NCI-H2081 (cell line): Measurements from ENCODE around the gene NINL.

Experiments
- DNase-seq, 2 experiments: peaks; one replicate each; lab custom pipeline; 2025; lab: John Stamatoyannopoulos, UW

Gene NINL

GRCh38 chr20:25461786-25462545 is 123.4 kb downstream of the NINL start:
- DNase-seq: no peak

- DNase-seq: no peak
Measured at GRCh38 chr20:25461281-25461650, 124.1 kb downstream of the NINL start.

DNA sequence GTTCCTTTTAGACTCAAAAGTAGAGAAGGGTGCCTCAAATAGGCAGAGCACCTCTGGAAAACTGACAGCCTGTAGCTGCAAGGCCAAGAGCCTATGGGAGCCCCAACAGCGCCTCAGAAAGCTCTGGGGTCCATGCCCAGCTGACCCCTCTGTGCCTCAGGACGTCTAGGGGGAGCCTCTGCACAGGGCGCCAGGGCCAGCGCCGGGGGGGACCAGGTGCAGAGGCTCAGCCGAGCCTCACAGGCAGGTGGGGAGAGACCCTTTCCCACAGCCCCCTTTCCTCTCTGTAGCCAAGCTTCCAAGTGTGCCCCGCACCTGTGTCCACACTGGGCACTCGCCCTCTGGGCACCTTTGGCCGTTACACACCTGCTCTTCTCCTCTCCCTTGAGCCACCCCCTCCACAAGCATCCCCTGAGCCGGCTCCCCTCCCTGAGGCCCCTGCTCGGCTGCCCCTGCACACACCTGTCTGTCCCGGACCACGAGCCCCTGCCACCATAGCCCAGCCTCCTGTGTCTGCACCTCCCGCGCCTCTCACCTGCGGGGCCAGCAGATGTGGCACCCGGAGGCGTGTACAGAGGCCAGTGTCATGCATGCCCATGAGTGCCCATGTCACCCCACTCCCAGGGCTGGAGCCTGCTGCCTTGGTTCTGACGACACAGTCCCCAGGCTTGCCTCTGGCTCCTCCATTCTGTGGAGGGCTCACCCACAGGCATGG is 124.6 kb downstream of the NINL start:
- no peak for DNase-seq

DNA sequence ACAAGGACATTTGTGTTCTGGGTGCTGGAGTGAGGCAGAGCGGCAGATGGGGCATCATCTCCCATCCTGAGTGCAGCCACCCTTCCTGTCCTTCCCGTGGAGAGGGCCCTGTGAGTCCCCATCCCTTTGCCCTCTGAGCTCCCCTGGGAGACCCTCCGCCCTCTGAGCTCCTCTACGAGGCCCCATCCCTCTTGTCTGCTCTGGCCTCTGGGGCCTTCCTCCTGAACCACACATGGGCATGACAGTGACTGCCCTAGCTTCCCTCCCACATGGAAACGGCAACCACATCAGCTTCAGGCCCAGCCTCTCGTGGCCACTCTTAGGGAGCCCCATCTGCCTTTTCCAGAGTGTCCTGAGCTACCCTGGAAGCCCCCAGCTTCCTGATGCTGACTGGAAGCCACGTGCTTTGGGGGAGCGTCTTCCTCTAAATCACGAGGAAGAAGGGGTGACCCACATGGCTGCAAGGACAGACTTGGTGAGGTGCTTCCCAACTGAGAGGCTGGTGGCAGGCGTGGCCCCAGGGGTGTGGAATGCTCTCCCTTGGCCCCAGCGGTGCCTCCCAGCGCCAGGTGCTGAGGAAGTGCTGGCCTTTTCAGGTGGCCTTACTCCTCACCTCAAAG is 125.3 kb downstream of the NINL start:
- DNase-seq: no peak

- no peak for DNase-seq
Measured at GRCh38 chr20:25459111-25459830, 126.1 kb downstream of the NINL start.

DNA sequence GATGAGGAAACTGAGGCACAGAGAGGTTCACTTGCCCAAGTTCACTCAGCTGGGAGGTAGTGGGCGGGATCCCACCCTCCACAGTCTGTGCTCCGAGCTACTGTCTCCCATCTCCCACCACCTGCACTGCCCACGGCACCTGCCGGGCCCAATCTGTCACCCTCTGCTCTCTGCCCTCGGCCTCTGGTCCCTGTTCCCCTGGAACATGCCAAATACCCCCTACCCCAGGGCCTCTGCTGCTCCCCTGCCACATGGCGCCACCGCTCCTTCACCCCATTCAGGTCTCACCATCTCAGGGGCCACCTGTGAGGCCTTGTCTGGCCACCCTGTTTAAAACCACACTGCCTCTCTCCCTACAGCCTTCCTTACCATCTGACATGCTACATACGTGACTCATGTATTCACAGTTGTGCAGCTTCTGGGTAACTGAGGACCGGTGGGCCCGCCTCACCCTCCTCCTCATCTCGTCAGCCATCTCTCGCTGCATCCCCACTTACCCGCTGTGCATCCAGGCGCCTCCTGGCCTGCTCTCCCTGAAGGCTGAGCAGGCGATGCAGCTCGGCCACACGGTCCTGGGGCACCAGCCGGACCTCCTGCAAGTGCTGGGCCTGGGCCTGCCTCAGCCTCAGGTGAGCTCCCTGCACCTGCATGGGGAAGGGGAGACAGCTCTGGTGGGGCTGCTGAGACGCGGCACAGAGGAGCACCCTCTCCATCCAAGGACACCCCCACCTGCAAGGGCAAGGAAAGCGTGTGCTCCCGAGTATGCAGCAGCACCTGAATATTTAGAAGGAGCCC is 127.2 kb downstream of the NINL start:
- DNase-seq: no peak

DNA sequence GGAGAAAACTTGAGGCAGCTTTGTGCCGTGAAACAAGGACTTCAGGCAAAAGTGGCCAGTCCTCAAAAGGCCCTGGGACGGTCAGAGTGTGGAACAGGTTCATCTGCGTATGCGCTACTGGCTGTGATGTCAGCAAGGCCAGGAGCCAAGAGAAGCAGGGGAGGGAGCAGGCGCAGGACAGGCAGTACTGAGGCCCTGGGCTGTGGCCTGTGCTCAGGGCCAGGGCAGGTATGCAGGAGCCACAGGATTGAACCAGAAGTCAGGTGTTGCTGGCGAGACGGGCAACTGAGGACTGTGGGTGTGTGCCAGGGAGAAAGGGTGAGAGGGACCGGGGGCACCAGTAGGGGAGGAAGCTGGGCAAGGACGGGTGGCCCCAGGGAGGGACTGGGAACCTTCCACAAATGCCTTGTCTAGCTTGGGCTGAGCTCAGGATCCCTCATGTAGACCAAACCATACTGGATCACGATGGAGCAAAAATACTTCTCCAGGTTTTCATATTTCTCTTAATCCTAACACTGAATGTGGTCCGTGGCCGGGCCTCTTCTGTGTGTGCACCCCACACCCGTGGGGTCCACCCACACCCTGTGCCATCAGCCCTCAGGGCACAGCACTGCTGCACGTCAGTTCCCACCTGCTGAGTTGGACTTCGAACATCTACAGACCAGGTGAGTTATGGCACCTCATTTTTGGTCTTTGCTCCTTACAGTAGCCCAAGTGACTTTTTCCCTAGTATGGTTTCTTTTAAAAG is 131.0 kb downstream of the NINL start:
- DNase-seq: no peak

DNA sequence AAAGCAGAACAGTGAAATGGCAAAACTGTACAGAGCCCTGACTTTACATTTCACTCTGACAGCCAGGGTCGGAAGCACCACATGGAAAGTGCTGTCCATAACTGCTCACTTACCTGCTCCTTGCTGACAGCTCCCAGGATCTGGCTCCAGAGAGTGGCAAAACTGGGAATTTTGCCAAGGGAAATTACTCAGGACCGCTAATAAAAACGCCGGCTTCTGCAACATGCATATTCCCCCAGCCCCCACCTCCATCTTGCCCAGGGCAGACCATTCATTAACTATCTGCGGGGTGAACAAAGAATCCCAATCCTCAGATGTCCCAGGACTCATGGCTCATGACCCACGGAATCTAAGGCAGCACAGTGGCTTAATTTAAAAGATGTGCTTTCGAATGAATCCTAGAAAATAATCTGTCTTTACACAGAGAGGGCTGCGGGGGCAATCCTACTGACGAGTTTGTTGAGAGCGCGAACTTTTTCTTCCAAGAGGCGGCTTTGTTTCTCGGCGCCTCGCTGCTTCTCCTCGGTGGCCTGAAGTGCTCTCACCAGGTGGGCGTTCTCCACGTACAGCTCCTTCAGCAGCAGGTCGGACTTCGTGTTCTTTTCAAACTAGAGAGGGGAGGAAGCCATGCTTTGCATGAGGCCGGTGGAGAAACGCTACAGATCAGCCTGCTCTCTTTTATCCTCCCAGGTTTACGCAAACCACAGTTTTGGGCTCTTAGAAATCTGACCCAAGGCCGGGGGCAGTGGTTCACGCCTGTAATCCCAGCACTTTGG is 132.1 kb downstream of the NINL start:
- DNase-seq: peak; percentile 14 to 55

GRCh38 chr20:25452333-25452732 is 133.0 kb downstream of the NINL start:
- no peak for DNase-seq

DNA sequence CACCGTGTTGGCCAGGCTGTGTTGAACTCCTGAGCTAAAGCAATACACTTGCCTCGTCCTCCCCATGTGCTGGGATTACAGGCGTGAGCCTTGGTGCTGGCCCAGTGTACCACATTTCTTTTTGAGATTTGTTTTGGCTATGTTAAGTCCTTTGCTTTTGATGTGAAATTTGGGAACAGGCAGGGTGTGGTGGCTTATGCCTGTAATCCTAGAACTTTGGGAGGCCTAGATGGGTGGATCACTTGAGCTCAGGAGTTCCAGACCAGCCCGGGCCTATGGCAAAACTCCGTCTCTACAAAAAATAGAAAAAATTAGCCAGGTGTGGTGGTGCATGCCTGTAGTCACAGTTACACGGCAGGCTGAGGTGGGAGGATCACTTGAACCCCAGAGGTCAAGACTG is 137.7 kb downstream of the NINL start:
- DNase-seq: no peak

GRCh38 chr20:25444556-25444955 is 140.8 kb downstream of the NINL start:
- no peak for DNase-seq

GRCh38 chr20:25439328-25439727 is 146.0 kb downstream of the NINL start:
- DNase-seq: no peak

GRCh38 chr20:25437153-25437581 is 148.2 kb downstream of the NINL start:
- DNase-seq: no peak

- no peak for DNase-seq
Measured at GRCh38 chr20:25424536-25424935, 160.8 kb downstream of the NINL start.

- no peak for DNase-seq
Measured at GRCh38 chr20:25422032-25422431, 163.3 kb downstream of the NINL start.

DNA sequence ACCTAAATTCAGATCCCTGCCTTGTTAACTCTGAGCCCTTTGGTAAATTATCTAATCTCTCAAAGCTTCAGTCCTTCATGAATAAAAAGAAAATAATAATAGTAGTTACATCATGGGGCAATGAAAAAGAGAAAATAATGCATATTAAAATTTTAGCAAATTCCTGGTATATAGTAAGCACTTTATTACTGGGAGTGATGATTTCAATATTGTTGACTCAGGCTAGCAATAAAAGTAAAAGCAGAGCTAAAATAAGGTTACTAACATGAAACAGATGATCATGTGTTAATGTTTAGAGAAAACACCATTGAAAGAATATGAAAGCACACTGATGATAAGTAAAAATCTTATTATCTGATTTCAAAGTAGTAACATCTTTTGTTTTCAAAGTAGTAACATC is 164.2 kb downstream of the NINL start:
- DNase-seq: no peak

DNA sequence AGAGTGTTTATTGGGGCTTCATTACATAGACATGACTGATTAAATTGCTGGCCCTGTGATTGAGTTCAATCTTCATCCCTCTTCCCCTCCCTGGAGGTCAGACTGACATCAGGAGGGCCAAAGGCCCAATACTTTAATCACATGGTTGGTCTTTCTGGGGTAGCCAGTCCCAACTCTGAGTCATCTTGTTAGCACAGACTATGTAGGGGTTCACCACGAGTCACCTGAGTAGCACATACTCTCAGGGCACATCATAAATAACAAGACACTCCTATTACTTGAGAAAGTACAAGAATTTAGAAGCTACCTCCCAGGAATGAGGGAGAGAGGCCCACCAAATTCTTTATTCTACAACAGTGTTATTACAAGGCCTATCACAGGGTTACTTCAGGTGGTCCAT is 166.6 kb downstream of the NINL start:
- DNase-seq: no peak

GRCh38 chr20:25408890-25409289 is 176.4 kb downstream of the NINL start:
- DNase-seq: no peak

GRCh38 chr20:25408170-25408547 is 177.2 kb downstream of the NINL start:
- no peak for DNase-seq
